Gastrocnemius medialis (tissue), 4 donors: ENCODE results near the gene CD72.
"Not testable (repeated sequence)": the region's sequence is repeated elsewhere in the genome, so short reads cannot be mapped to it uniquely, and the experiment has no call there.

Experiments
- CTCF ChIP-seq, 5 experiments: fragments of 450-650 bp in 3 of 5; fragments of 200-600 bp in 2 of 5; sonication (generic) in 2 of 5; IDR thresholded peaks in 4 of 5; conservative IDR thresholded peaks in 1 of 5; 1 replicate in 4 of 5; 2 replicates in 1 of 5; pipeline ENCODE4 v1.5.1; 2016 to 2019; ENCODE audit warnings: antibody characterized with exemption in 5 of 5, mild to moderate bottlenecking in 3 of 5, moderate library complexity in 3 of 5
- POLR2A ChIP-seq, 2 donors: fragments of 450-650 bp; IDR thresholded peaks; one replicate each; pipeline ENCODE4 v1.6.1; 2017; ENCODE audit warnings: antibody characterized with exemption in 2 of 2, mild to moderate bottlenecking in 2 of 2, moderate library complexity in 2 of 2

GRCh38 chr9:35640431-35640830, 22.2 kb upstream of the CD72 start:
- TF ChIP-seq CTCF (IDR thresholded peaks at IDR 0.05 in 4 of 5, conservative IDR thresholded peaks at IDR 0.05 in 1 of 5); POLR2A (IDR thresholded peaks at IDR 0.05): not testable (repeated sequence)
